ENCODE results near the gene GSDME. TPM values are rescaled to one million over a fixed set of nuclear protein-coding genes. Genes with fewer than 3 reads are reported as not detected.

Gene GSDME
- total RNA-seq, 1 donor from 2014 or later, result 10.8 TPM

GRCh38 chr7:24668927-24669635 lies 88.2 kb downstream of the GSDME start:
- Mint-ChIP-seq H3K9me3 (no peaks in the 10 kb centered on the region), H3K4me3 (no peak overlapping the region), H3K27ac (peak overlapping the region; percentile 33), H3K4me1 (ENCODE audit: unreplicated experiment) (peaks cover 4% of the 10 kb centered on the region), H3K27me3 (no peaks in the 10 kb centered on the region), H3K36me3 (peaks cover 3% of the 10 kb centered on the region)
- DNase-seq (ENCODE audit: extremely low spot score, unreplicated experiment), result no peak
- no peak for TF ChIP-seq CTCF (conservative IDR thresholded peaks at IDR 0.05)

GRCh38 chr7:24665564-24666294 lies 91.5 kb downstream of the GSDME start:
- peaks cover 3% of the 10 kb centered on the region for H3K36me3 Mint-ChIP-seq
- H3K4me1 Mint-ChIP-seq (ENCODE audit: unreplicated experiment), result peaks cover 4% of the 10 kb centered on the region
- H3K9me3 Mint-ChIP-seq, result no peaks in the 10 kb centered on the region
- DNase-seq (ENCODE audit: extremely low spot score, unreplicated experiment), result no peak
- no peak overlapping the region for H3K27ac Mint-ChIP-seq
- peak; percentile 87 for TF ChIP-seq CTCF (conservative IDR thresholded peaks at IDR 0.05)
- H3K4me3 Mint-ChIP-seq, result no peak overlapping the region
- H3K27me3 Mint-ChIP-seq, result no peaks in the 10 kb centered on the region

GRCh38 chr7:24660546-24660945 lies 96.7 kb downstream of the GSDME start:
- Mint-ChIP-seq H3K27ac (no peak overlapping the region), H3K9me3 (no peaks in the 10 kb centered on the region), H3K36me3 (peaks cover 9% of the 10 kb centered on the region), H3K4me1 (ENCODE audit: unreplicated experiment) (no peaks in the 10 kb centered on the region), H3K27me3 (no peaks in the 10 kb centered on the region), H3K4me3 (no peak overlapping the region)
- no peak for DNase-seq (ENCODE audit: extremely low spot score, unreplicated experiment)
- TF ChIP-seq CTCF (conservative IDR thresholded peaks at IDR 0.05), result no peak

- H3K36me3 Mint-ChIP-seq, result peaks cover 13% of the 10 kb centered on the region
- H3K9me3 Mint-ChIP-seq, result no peaks in the 10 kb centered on the region
- H3K27me3 Mint-ChIP-seq, result no peaks in the 10 kb centered on the region
- no peak for TF ChIP-seq CTCF (conservative IDR thresholded peaks at IDR 0.05)
- H3K27ac Mint-ChIP-seq, result no peak overlapping the region
- DNase-seq (ENCODE audit: extremely low spot score, unreplicated experiment), result no peak
- H3K4me3 Mint-ChIP-seq, result no peak overlapping the region
- H3K4me1 Mint-ChIP-seq (ENCODE audit: unreplicated experiment), result no peaks in the 10 kb centered on the region
These were observed 97.8 kb downstream of the GSDME start for GRCh38 chr7:24659505-24659904.

- no peak for TF ChIP-seq CTCF (conservative IDR thresholded peaks at IDR 0.05)
- Mint-ChIP-seq H3K27me3 (no peaks in the 10 kb centered on the region), H3K9me3 (no peaks in the 10 kb centered on the region), H3K4me1 (ENCODE audit: unreplicated experiment) (no peaks in the 10 kb centered on the region), H3K36me3 (peaks cover 13% of the 10 kb centered on the region), H3K27ac (no peak overlapping the region), H3K4me3 (no peak overlapping the region)
- DNase-seq (ENCODE audit: extremely low spot score, unreplicated experiment), result no peak
These were observed 99.3 kb downstream of the GSDME start for GRCh38 chr7:24657980-24658379.

Measured in type B pancreatic cell (in vitro differentiated cells).